A549 (cell line): ENCODE data around the gene RPS14. TPM values are rescaled to one million over a fixed set of nuclear protein-coding genes. Genes with fewer than 3 reads are reported as not detected.

ENCODE experiments used
- polyA plus RNA-seq, 4 experiments: library from polyadenylated mRNA; depleted of rRNA in 3 of 4; stranded (reverse); fragments of >200 nt; fragmentation: RNase III in 1 of 4; extraction: RNeasy Plus Mini Kit Qiagen cat#74134 plus additional on column Dnase treatment in 1 of 4; gene quantifications; 2 replicates in 3 of 4; 3 replicates in 1 of 4; pipeline ENCODE4 v1.2.3, GENCODE V29; 2011 to 2017

Gene RPS14
- polyA plus RNA-seq, 2 of the 4 experiments (the other 2 are of a cell fraction), result 3,794 to 3,799 TPM

Other genes starting within 250 kb of the RPS14 start
- 0.09 and 0.19 TPM in 2 replicates for gene CAMK2A, start 160.0 kb downstream of the RPS14 start, polyA plus RNA-seq (2011; rRNA removed)
- gene CAMK2A, start 160.0 kb downstream of the RPS14 start, polyA plus RNA-seq (2017; fragmentation: RNase III; extraction: RNeasy Plus Mini Kit Qiagen cat#74134 plus additional on column Dnase treatment), result 0.67 to 1.6 TPM (median 0.93 TPM) in 3 replicates
- gene ARSI, start 146.8 kb downstream of the RPS14 start, polyA plus RNA-seq (2011; rRNA removed), result 2.9 and 3.2 TPM in 2 replicates
- 17.4 to 24.1 TPM (median 22.0 TPM) in 3 replicates for gene ARSI, start 146.8 kb downstream of the RPS14 start, polyA plus RNA-seq (2017; fragmentation: RNase III; extraction: RNeasy Plus Mini Kit Qiagen cat#74134 plus additional on column Dnase treatment)
- 17.5 and 20.9 TPM in 2 replicates for gene TCOF1, start 92.0 kb downstream of the RPS14 start, polyA plus RNA-seq (2011; rRNA removed)
- 44.2 to 50.7 TPM (median 47.1 TPM) in 3 replicates for gene TCOF1, start 92.0 kb downstream of the RPS14 start, polyA plus RNA-seq (2017; fragmentation: RNase III; extraction: RNeasy Plus Mini Kit Qiagen cat#74134 plus additional on column Dnase treatment)
- gene CD74, start 36.8 kb downstream of the RPS14 start, polyA plus RNA-seq (2011; rRNA removed), result not detected in 2 replicates
- not detected in 3 replicates for gene CD74, start 36.8 kb downstream of the RPS14 start, polyA plus RNA-seq (2017; fragmentation: RNase III; extraction: RNeasy Plus Mini Kit Qiagen cat#74134 plus additional on column Dnase treatment)
- 24.4 and 27.7 TPM in 2 replicates for gene NDST1, start 58.4 kb upstream of the RPS14 start, polyA plus RNA-seq (2011; rRNA removed)
- 50.8 to 59.7 TPM (median 55.8 TPM) in 3 replicates for gene NDST1, start 58.4 kb upstream of the RPS14 start, polyA plus RNA-seq (2017; fragmentation: RNase III; extraction: RNeasy Plus Mini Kit Qiagen cat#74134 plus additional on column Dnase treatment)
- gene SYNPO, start 190.9 kb upstream of the RPS14 start, polyA plus RNA-seq (2011; rRNA removed), result 13.7 and 20.7 TPM in 2 replicates
- 33.9 to 43.8 TPM (median 37.1 TPM) in 3 replicates for gene SYNPO, start 190.9 kb upstream of the RPS14 start, polyA plus RNA-seq (2017; fragmentation: RNase III; extraction: RNeasy Plus Mini Kit Qiagen cat#74134 plus additional on column Dnase treatment)
- gene MYOZ3, start 211.5 kb upstream of the RPS14 start, polyA plus RNA-seq (2011; rRNA removed), result 0.06 and 0.13 TPM in 2 replicates
- gene MYOZ3, start 211.5 kb upstream of the RPS14 start, polyA plus RNA-seq (2017; fragmentation: RNase III; extraction: RNeasy Plus Mini Kit Qiagen cat#74134 plus additional on column Dnase treatment), result 0.07 to 0.12 TPM (median 0.09 TPM) in 3 replicates